K562 (cell line): Measurements from ENCODE around the gene ARL6IP1. TPM values are rescaled to one million over a fixed set of nuclear protein-coding genes. Genes with fewer than 3 reads are reported as not detected.

Experiments used
- MEF2A ChIP-seq: IDR thresholded peaks from 2 replicates; pipeline ENCODE4 v1.6.1; 2011; ENCODE audit warnings: low read depth, mild to moderate bottlenecking, low read length, moderate library complexity; ENCODE audit not compliant: control insufficient read depth
- NUFIP1 ChIP-seq: fragments of 450-650 bp; IDR thresholded peaks from 2 replicates; pipeline ENCODE4 v1.6.1; 2018; ENCODE audit not compliant: partially characterized antibody
- ZBTB26 ChIP-seq: fragments of 450-650 bp; formaldehyde crosslinking; IDR thresholded peaks from 2 replicates; pipeline ENCODE4 v1.4.0; 2022; ENCODE audit warnings: missing genetic modification characterization
- ZFX ChIP-seq: sonication (generic); formaldehyde crosslinking; IDR thresholded peaks from 2 replicates; pipeline ENCODE4 v1.8.0; 2022; ENCODE audit warnings: mild to moderate bottlenecking, missing genetic modification reagents, moderate library complexity
- ZNF165 ChIP-seq: fragments of 250-450 bp; sonication (Bioruptor Pico); IDR thresholded peaks from 2 replicates; pipeline ENCODE4 v1.4.0; 2020; ENCODE audit warnings: borderline replicate concordance
- ZNF318 ChIP-seq, 2 experiments: fragments of 450-650 bp; IDR thresholded peaks; 2 replicates each; pipeline ENCODE4 v1.6.1; 2016; ENCODE audit warnings: mild to moderate bottlenecking in 2 of 2, borderline replicate concordance in 1 of 2, low read depth in 1 of 2, moderate library complexity in 1 of 2
- ZNF668 ChIP-seq: fragments of 250-450 bp; sonication (Bioruptor Pico); IDR thresholded peaks from 2 replicates; pipeline ENCODE4 v1.8.0; 2022; ENCODE audit warnings: mild to moderate bottlenecking, inconsistent platforms
- ZNF75A ChIP-seq: fragments of 450-650 bp; formaldehyde crosslinking; IDR thresholded peaks from 2 replicates; pipeline ENCODE4 v1.4.0; 2020; ENCODE audit warnings: mild to moderate bottlenecking
- polyA plus RNA-seq, 8 experiments: library from polyadenylated mRNA; depleted of rRNA in 4 of 8; stranded (reverse) in 5 of 8; unstranded in 3 of 8; fragments of >200 nt; fragmentation: Nextera tagmentation in 2 of 8; fragmentation: Illumina TruSeq in 1 of 8; extraction: Ambion mirVana in 2 of 8; extraction: Trizol in 1 of 8; gene quantifications; 2 replicates each; pipeline versions ENCODE4 v1.2.1 to v1.2.3, GENCODE V29; 2011 to 2014; ENCODE audit warnings: inconsistent platforms in 1 of 8, missing spikeins in 1 of 8
- total RNA-seq, 7 experiments: library from RNA; depleted of rRNA in 6 of 7; stranded (reverse); fragments of >200 nt in 6 of 7; fragmentation: Illumina TruSeq in 2 of 7; extraction: Trizol in 2 of 7; gene quantifications; 2 replicates each; pipeline versions ENCODE4 v1.2.1 to v1.2.3, GENCODE V29; 2011 to 2021; ENCODE audit warnings: low replicate concordance in 1 of 7
- TF ChIP-seq, protein P1 (sequence below), 2 experiments: fragments of 450-650 bp in 1 of 2; sonication (generic) in 1 of 2; formaldehyde crosslinking in 1 of 2; IDR thresholded peaks in 1 of 2; conservative IDR thresholded peaks in 1 of 2; 2 replicates each; pipeline versions ENCODE4 v1.6.1 to v1.8.1; 2016 to 2023; ENCODE audit warnings: mild to moderate bottlenecking in 2 of 2, moderate library complexity in 2 of 2, inconsistent platforms in 1 of 2, missing genetic modification reagents in 1 of 2
- TF ChIP-seq, protein P2 (sequence below): sonication (generic); formaldehyde crosslinking; IDR thresholded peaks from 2 replicates; pipeline ENCODE4 v1.8.0; 2022; ENCODE audit warnings: mild to moderate bottlenecking, missing genetic modification reagents, borderline replicate concordance

The ARL6IP1 gene
- total and polyA plus RNA-seq, 9 of the 15 experiments (the other 6 are each of a cell fraction or from before 2014, with no cell fraction given), result 102 to 391 (median 162) TPM

DNA sequence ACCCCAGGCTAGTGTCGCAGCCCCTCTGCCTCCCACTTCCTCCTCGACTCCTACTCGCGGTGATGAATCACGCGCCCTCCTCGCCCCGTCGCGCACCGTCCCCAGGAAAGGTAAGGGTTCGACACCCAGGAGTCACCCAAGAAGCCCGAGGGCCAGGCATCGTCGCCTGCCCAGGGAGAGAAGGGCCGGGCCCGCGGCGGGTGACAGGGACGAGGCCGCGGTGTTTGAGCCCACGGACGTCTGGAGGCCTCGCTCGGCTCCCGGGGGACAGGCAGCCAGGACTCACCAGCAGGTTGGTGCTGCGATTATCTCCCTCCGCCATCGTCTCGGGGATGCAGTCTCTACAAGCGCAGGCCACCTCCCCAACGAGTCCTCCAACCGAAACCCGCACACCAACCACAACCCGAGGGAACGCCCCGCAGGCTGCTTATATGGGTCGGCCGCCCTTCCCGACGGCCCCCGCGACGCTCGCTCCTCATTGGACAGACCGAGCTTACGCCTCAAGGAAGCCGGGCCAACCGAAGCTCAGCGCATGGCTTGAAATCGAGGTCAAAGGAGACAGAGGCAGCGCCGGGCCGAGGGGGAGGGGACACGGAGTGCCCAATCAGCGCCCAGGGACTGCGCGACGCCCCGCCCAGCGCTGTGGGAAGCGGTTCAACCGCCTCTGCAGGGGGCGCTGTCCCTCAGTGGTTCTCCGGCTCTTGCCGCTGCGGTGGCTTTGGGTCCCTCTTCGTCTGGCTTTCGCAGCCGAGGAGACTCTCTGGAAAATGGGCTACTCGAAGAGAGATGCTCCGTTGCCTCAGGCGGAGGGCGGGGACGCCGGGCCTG is at the start of gene ARL6IP1 (continued):
- TF ChIP-seq ZBTB26, result no peak
- no peak for TF ChIP-seq ZNF165 (CRISPR knock-in tag)
- no peak for TF ChIP-seq MEF2A
- TF ChIP-seq, protein P1, sequence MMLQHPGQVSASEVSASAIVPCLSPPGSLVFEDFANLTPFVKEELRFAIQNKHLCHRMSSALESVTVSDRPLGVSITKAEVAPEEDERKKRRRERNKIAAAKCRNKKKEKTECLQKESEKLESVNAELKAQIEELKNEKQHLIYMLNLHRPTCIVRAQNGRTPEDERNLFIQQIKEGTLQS (IDR thresholded peaks at IDR 0.05), result peak; percentile 19; the same call in 1 of the 2 replicates
- TF ChIP-seq, protein P1 (CRISPR knock-in tag; conservative IDR thresholded peaks at IDR 0.05), result 0 out of 2 replicates have a peak, but pooled peaks have one; percentile 70
- TF ChIP-seq ZFX (CRISPR knock-in tag), result peak; percentile 92
- no peak for TF ChIP-seq ZNF318 (IDR thresholded peaks at IDR 0.05; ENCODE audit: borderline replicate concordance in 1 of 2, low read depth in 1 of 2)
- no peak for TF ChIP-seq ZNF75A
- TF ChIP-seq NUFIP1, result no peak
- no peak for TF ChIP-seq ZNF668
- TF ChIP-seq, protein P2, sequence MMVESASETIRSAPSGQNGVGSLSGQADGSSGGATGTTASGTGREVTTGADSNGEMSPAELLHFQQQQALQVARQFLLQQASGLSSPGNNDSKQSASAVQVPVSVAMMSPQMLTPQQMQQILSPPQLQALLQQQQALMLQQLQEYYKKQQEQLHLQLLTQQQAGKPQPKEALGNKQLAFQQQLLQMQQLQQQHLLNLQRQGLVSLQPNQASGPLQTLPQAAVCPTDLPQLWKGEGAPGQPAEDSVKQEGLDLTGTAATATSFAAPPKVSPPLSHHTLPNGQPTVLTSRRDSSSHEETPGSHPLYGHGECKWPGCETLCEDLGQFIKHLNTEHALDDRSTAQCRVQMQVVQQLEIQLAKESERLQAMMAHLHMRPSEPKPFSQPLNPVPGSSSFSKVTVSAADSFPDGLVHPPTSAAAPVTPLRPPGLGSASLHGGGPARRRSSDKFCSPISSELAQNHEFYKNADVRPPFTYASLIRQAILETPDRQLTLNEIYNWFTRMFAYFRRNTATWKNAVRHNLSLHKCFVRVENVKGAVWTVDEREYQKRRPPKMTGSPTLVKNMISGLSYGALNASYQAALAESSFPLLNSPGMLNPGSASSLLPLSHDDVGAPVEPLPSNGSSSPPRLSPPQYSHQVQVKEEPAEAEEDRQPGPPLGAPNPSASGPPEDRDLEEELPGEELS (CRISPR knock-in tag), result peak; percentile 75; the same call in 1 of the 2 replicates
